ENCODE data around the gene ADGRE2.

GRCh38 chr19:14758816-14759215 is 19.5 kb downstream of the ADGRE2 start:
- TF ChIP-seq CTCF (conservative IDR thresholded peaks at IDR 0.05; ENCODE audit: low read length), result no peak
- TF ChIP-seq EZH2phosphoT487 (IDR thresholded peaks at IDR 0.05; ENCODE audit: borderline replicate concordance, low read depth, low read length), result no peak

Data from OCI-LY7 (cell line).